ENCODE measurements around the gene THSD7A. TPM values are rescaled to one million over a fixed set of nuclear protein-coding genes. Genes with fewer than 3 reads are reported as not detected.

Gene THSD7A
- total and polyA plus RNA-seq, 9 of the 15 experiments (the other 6 are each of a cell fraction or from before 2014, with no cell fraction given) = 0.01 to 0.02 TPM; not detected in 7

DNA sequence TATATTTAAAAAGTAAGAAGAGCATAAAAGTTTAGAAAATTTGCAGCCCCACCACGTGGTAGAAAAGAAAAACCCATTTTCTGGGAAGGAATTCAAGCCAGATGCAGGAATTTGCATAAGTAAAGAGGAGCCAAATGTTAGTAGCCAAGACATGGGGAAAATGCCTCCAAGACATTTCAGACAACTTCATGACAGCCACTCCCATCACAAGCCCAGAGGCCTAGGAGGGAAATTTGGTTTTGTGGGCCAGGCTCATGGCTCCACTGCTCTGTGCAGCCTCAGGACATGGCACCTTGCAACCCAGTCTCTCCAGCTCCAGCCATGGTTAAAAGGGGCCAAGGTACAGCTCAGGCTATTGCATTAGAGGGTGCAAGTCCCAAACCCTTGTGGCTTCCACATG, 411.9 kb downstream of the THSD7A start:
- H3K9me1 ChIP-seq (ENCODE audit: control insufficient read depth, insufficient read depth, low read length) = no peaks in the 10 kb centered on the region
- no peak overlapping the region for H2AFZ ChIP-seq (ENCODE audit: low read depth, low read length)
- H3K27me3 ChIP-seq (ENCODE audit: control insufficient read depth in 2 of 2, insufficient read depth in 2 of 2, low read length in 2 of 2) = no peaks in the 10 kb centered on the region
- no peaks in the 10 kb centered on the region for H3K4me1 ChIP-seq (replicated peaks in 1 of 2; ENCODE audit: control insufficient read depth in 2 of 2, insufficient read depth in 2 of 2, low read length in 2 of 2)
- DNase-seq (ENCODE audit: extremely low read depth in 1 of 4, low spot score in 3 of 4) (no peak), FAIRE-seq (no peak), ATAC-seq (no peak)
- no peak overlapping the region for H3K4me3 ChIP-seq
- ChIA-PET CTCF (ENCODE audit: low intra/inter-chr PET ratio) (no interaction called here), POLR2A (no interaction called here)
- no TSS peak for BruUV-seq (replicated peaks)
- TF ChIP-seq SMARCE1 (IDR thresholded peaks at IDR 0.05) = no peak
- TF ChIP-seq, protein P1, sequence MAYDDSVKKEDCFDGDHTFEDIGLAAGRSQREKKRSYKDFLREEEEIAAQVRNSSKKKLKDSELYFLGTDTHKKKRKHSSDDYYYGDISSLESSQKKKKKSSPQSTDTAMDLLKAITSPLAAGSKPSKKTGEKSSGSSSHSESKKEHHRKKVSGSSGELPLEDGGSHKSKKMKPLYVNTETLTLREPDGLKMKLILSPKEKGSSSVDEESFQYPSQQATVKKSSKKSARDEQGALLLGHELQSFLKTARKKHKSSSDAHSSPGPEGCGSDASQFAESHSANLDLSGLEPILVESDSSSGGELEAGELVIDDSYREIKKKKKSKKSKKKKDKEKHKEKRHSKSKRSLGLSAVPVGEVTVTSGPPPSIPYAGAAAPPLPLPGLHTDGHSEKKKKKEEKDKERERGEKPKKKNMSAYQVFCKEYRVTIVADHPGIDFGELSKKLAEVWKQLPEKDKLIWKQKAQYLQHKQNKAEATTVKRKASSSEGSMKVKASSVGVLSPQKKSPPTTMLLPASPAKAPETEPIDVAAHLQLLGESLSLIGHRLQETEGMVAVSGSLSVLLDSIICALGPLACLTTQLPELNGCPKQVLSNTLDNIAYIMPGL (CRISPR knock-in tag; IDR thresholded peaks at IDR 0.05) = no peak
- no peak for TF ChIP-seq BRCA1 (IDR thresholded peaks at IDR 0.05)
- TF ChIP-seq BRCA1 (CRISPR knock-in tag; IDR thresholded peaks at IDR 0.05) = no peak
- TF ChIP-seq HDAC3 (IDR thresholded peaks at IDR 0.05; ENCODE audit: borderline replicate concordance, partially characterized antibody) = no peak
- TF ChIP-seq PHTF2 (CRISPR knock-in tag; IDR thresholded peaks at IDR 0.05) = no peak
- no peak for TF ChIP-seq ZNF311 (CRISPR knock-in tag; IDR thresholded peaks at IDR 0.05)
- no peak for TF ChIP-seq ZNF12 (CRISPR knock-in tag; IDR thresholded peaks at IDR 0.05)
- no peak for TF ChIP-seq ZNF24 (IDR thresholded peaks at IDR 0.05)
- no peak for TF ChIP-seq HEY1 (CRISPR knock-in tag; IDR thresholded peaks at IDR 0.05; ENCODE audit: borderline replicate concordance)
- TF ChIP-seq BDP1 (IDR thresholded peaks at IDR 0.05; ENCODE audit: insufficient read depth, insufficient read length) = no peak
- no peak for TF ChIP-seq ESRRA (IDR thresholded peaks at IDR 0.05; ENCODE audit: borderline replicate concordance, low read depth)
- TF ChIP-seq ARID1B (IDR thresholded peaks at IDR 0.05) = no peak
- no peak for TF ChIP-seq MEF2D (tag; conservative IDR thresholded peaks at IDR 0.05; ENCODE audit: low read depth)
- TF ChIP-seq, protein P2, sequence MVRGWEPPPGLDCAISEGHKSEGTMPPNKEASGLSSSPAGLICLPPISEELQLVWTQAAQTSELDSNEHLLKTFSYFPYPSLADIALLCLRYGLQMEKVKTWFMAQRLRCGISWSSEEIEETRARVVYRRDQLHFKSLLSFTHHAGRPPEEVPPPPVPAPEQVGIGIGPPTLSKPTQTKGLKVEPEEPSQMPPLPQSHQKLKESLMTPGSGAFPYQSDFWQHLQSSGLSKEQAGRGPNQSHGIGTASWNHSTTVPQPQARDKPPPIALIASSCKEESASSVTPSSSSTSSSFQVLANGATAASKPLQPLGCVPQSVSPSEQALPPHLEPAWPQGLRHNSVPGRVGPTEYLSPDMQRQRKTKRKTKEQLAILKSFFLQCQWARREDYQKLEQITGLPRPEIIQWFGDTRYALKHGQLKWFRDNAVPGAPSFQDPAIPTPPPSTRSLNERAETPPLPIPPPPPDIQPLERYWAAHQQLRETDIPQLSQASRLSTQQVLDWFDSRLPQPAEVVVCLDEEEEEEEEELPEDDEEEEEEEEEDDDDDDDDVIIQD (CRISPR knock-in tag; IDR thresholded peaks at IDR 0.05) = no peak
- no peak for TF ChIP-seq DPF2 (IDR thresholded peaks at IDR 0.05)
- TF ChIP-seq, protein P3, sequence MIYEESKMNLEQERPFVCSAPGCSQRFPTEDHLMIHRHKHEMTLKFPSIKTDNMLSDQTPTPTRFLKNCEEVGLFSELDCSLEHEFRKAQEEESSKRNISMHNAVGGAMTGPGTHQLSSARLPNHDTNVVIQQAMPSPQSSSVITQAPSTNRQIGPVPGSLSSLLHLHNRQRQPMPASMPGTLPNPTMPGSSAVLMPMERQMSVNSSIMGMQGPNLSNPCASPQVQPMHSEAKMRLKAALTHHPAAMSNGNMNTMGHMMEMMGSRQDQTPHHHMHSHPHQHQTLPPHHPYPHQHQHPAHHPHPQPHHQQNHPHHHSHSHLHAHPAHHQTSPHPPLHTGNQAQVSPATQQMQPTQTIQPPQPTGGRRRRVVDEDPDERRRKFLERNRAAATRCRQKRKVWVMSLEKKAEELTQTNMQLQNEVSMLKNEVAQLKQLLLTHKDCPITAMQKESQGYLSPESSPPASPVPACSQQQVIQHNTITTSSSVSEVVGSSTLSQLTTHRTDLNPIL (CRISPR knock-in tag; IDR thresholded peaks at IDR 0.05) = no peak
- no peak for TF ChIP-seq SREBF2 (CRISPR knock-in tag; IDR thresholded peaks at IDR 0.05)
- TF ChIP-seq MCM7 (IDR thresholded peaks at IDR 0.05) = no peak
- TF ChIP-seq RFX5 (IDR thresholded peaks at IDR 0.05; ENCODE audit: low read depth, low read length) = no peak
- TF ChIP-seq ZNF121 (CRISPR knock-in tag; conservative IDR thresholded peaks at IDR 0.05) = no peak
- intact Hi-C loops (cut with micrococcal nuclease) (loop anchor here (10.0 kb wide), 1 partner anchor 645 kb away; no protein-coding TSS in a partner anchor), in situ Hi-C loops (cut with MboI) (loop anchor here (25.0 kb wide), 1 partner anchor 1067 kb away; no protein-coding TSS in a partner anchor)
- H3K4me2 ChIP-seq (ENCODE audit: insufficient read depth, low read length) = no peak overlapping the region
- no peak overlapping the region for H3K9ac ChIP-seq (ENCODE audit: insufficient read depth in 1 of 2, low read depth in 2 of 2, low read length in 2 of 2)
- no peak overlapping the region for H3K27ac ChIP-seq (ENCODE audit: extremely low read depth, low read depth, low read length)
- H4K20me1 ChIP-seq (replicated peaks; ENCODE audit: control insufficient read depth, insufficient read depth, low read length) = no peaks in the 10 kb centered on the region
- H3K79me2 ChIP-seq (ENCODE audit: control insufficient read depth, insufficient read depth, low read length) = no peaks in the 10 kb centered on the region
- no peaks in the 10 kb centered on the region for H3K9me3 ChIP-seq (replicated peaks; ENCODE audit: control insufficient read depth, insufficient read depth, low read depth, low read length)
- H3K36me3 ChIP-seq (ENCODE audit: control insufficient read depth, insufficient read depth, low read length) = no peaks in the 10 kb centered on the region
- 0% methylated on average over 1 of the region's 1 CpG for WGBS (ENCODE audit: insufficient coverage, low coverage, missing lambda C conversion rate)
